Vagina (tissue), 2 donors: ENCODE measurements around the gene STK39. TPM values are rescaled to one million over a fixed set of nuclear protein-coding genes. Genes with fewer than 3 reads are reported as not detected.

Experiments used
- DNase-seq, 2 donors: peaks; one replicate each; pipeline ENCODE4 v3.0.0-alpha.2; 2017; ENCODE audit errors: extremely low spot score in 2 of 2
- H3K27ac ChIP-seq: fragments of 200-600 bp; sonication (generic); one replicate; pipeline ENCODE4 v1.5.1; 2019
- H3K27me3 ChIP-seq: fragments of 200-600 bp; sonication (generic); one replicate; pipeline ENCODE4 v1.5.1; 2019
- H3K36me3 ChIP-seq, 2 donors: fragments of 200-600 bp; sonication (generic); one replicate each; pipeline ENCODE4 v1.5.1; 2017 to 2019
- H3K4me1 ChIP-seq: fragments of 200-600 bp; sonication (generic); one replicate; pipeline ENCODE4 v1.5.1; 2019
- H3K4me3 ChIP-seq, 2 donors: fragments of 200-600 bp; sonication (generic); 1 replicate in 1 of 2; 2 replicates in 1 of 2; pipeline ENCODE4 v1.5.1; 2016 to 2019
- H3K9me3 ChIP-seq: fragments of 200-600 bp; sonication (generic); one replicate; pipeline ENCODE4 v1.5.1; 2019
- POLR2A ChIP-seq, 2 donors: fragments of 450-650 bp; IDR thresholded peaks; one replicate each; pipeline ENCODE4 v1.6.1; 2017; ENCODE audit warnings: antibody characterized with exemption in 2 of 2, mild to moderate bottlenecking in 2 of 2, moderate library complexity in 2 of 2
- POLR2AphosphoS5 ChIP-seq, 2 donors: sonication (generic); formaldehyde crosslinking; IDR thresholded peaks; one replicate each; pipeline ENCODE4 v1.9.0; 2017; ENCODE audit warnings: antibody characterized with exemption in 2 of 2, mild to moderate bottlenecking in 2 of 2, low read depth in 1 of 2; ENCODE audit not compliant: insufficient read depth in 1 of 2
- intact Hi-C: fragments of 100-400 bp; cut with DNase I; formaldehyde crosslinking; loops from one replicate; pipeline ENCODE4 v1.15.1; 2023
- total RNA-seq: library from RNA; depleted of rRNA; stranded (reverse); fragments of >200 nt; gene quantifications from one replicate; pipeline ENCODE4 v1.2.3, GENCODE V29; 2016
- TF ChIP-seq, protein P1 (sequence below), 3 experiments: fragments of 450-650 bp in 2 of 3; fragments of 200-600 bp in 1 of 3; sonication (generic) in 1 of 3; IDR thresholded peaks; one replicate each; pipeline ENCODE4 v1.5.1; 2017 to 2019; ENCODE audit warnings: antibody characterized with exemption in 3 of 3, mild to moderate bottlenecking in 2 of 3, moderate library complexity in 2 of 3

The STK39 gene
- total RNA-seq, 1 donor from 2014 or later: 15.5 TPM

DNA sequence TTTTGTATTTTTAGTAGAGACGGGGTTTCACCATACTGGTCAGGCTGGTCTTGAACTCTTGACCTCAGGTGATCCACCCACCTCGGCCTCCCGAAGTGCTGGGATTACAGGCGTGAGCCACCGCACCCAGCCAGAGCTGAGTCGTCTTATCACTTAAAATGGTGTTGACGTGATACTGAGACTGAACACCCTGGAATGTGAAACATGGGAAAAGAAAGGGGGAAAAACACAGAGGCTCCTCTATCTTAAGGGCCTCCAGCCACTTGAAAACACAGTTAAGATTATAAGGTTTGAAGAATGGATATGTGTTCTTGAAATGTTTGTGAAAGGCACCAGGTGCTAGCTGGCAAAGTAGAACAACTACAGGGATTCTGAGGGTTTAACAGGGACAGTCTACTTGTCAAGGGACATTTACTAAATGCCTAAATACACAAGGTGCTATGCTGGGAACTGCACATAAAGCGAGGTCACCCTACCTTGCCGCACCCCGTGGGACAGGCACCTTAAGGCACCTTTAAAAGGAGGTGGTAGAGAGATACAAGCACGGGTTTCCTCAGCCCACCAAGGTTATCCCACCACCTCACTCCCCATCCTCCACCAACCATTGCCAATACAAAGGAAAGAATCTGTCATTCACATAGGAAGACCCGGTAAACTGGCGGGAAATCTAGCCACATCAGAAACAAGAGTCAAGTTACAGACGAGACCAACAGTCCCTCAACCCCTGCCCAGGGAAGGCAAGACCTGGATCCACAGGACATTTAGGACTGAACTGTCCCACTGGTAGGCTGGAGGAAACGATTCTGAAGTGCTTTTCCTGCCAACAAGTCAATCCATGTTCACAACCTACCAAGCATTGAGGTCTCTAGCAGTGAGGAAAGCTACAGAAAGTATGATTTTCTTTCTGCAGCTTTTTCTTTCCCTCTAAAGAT, 43.4 kb downstream of the STK39 start:
- H3K27ac ChIP-seq: no peak overlapping the region
- no peaks in the 10 kb centered on the region for H3K36me3 ChIP-seq
- intact Hi-C loops: no loop called here
- no peaks in the 10 kb centered on the region for H3K27me3 ChIP-seq
- no peak for DNase-seq
- no peaks in the 10 kb centered on the region for H3K4me1 ChIP-seq
- no peak overlapping the region for H3K4me3 ChIP-seq
- no peak for TF ChIP-seq POLR2A (IDR thresholded peaks at IDR 0.05)
- TF ChIP-seq POLR2AphosphoS5 (IDR thresholded peaks at IDR 0.05; ENCODE audit: insufficient read depth in 1 of 2, low read depth in 1 of 2): no peak
- TF ChIP-seq, protein P1, sequence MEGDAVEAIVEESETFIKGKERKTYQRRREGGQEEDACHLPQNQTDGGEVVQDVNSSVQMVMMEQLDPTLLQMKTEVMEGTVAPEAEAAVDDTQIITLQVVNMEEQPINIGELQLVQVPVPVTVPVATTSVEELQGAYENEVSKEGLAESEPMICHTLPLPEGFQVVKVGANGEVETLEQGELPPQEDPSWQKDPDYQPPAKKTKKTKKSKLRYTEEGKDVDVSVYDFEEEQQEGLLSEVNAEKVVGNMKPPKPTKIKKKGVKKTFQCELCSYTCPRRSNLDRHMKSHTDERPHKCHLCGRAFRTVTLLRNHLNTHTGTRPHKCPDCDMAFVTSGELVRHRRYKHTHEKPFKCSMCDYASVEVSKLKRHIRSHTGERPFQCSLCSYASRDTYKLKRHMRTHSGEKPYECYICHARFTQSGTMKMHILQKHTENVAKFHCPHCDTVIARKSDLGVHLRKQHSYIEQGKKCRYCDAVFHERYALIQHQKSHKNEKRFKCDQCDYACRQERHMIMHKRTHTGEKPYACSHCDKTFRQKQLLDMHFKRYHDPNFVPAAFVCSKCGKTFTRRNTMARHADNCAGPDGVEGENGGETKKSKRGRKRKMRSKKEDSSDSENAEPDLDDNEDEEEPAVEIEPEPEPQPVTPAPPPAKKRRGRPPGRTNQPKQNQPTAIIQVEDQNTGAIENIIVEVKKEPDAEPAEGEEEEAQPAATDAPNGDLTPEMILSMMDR (IDR thresholded peaks at IDR 0.05): no peak
- H3K9me3 ChIP-seq: no peaks in the 10 kb centered on the region

DNA sequence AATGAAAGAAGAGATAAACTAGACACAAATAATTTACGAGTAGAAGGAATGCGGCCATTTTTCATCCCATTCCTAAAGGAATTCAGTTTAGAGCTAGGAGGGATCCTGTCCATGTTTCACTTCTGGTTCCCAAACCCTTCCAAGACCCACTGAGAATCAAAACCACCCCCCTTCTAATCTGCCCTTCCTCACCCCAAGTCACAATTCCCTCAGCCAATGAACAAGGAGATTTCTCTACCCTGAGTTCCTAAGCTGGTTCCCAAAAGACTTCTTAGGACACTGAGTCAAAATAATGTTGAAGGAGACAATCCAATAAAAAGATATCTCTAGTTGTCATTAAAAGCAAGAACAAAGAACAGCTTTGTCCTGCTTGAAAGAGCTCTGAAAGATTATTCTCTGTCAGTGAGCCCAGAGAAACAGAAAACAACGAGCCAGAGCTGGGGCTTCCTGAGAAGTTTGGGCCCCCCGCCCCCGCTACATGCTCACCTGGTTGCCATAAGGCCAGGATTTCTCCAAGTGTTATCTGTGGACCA, 45.7 kb downstream of the STK39 start:
- no peaks in the 10 kb centered on the region for H3K27me3 ChIP-seq

DNA sequence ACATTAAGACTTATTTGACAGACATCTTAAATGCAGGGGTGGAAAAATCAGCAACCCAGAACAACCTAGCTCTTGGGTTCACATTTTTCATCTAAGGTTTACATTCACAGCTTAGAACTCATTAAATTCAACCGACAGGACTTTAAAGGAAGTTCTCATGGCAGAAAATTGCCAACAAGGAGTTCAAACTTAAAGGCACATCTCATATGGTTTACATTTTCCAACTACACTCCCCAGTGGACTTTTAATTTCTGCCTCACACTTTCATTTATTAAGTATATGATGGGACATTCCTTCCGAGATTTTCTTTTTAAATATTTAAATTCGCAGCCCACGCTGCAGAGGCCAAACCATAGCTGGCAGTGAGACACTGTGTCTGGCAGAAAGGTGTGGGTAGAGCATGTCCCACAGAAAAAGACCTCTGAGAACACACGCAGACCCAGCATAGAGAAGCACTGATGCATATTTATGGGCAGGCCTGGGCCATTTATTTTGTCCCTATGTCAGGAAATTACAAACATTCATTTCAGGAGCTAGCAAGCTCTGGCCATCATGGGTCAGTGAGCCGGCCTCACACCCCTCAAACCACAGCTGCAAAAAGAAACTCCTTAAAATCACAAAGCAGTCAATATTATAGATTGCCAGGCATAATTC, 46.3 kb downstream of the STK39 start:
- intact Hi-C loops: no loop called here
- no peak overlapping the region for H3K4me3 ChIP-seq
- DNase-seq: no peak
- no peak overlapping the region for H3K27ac ChIP-seq
- H3K4me1 ChIP-seq: no peaks in the 10 kb centered on the region
- H3K36me3 ChIP-seq: no peaks in the 10 kb centered on the region
- TF ChIP-seq, protein P1 (IDR thresholded peaks at IDR 0.05): no peak
- TF ChIP-seq POLR2A (IDR thresholded peaks at IDR 0.05) (no peak), POLR2AphosphoS5 (IDR thresholded peaks at IDR 0.05; ENCODE audit: insufficient read depth in 1 of 2, low read depth in 1 of 2) (no peak)
- no peaks in the 10 kb centered on the region for H3K27me3 ChIP-seq
- H3K9me3 ChIP-seq: no peaks in the 10 kb centered on the region

More for the DNA sequence above, 45.7 kb downstream of the STK39 start:
- no peak for TF ChIP-seq POLR2AphosphoS5 (IDR thresholded peaks at IDR 0.05; ENCODE audit: insufficient read depth in 1 of 2, low read depth in 1 of 2)
- TF ChIP-seq, protein P1 (IDR thresholded peaks at IDR 0.05): no peak
- TF ChIP-seq POLR2A (IDR thresholded peaks at IDR 0.05): no peak
- Histone ChIP-seq H3K27ac (no peak overlapping the region), H3K4me3 (no peak overlapping the region), H3K9me3 (no peaks in the 10 kb centered on the region), H3K4me1 (no peaks in the 10 kb centered on the region), H3K36me3 (no peaks in the 10 kb centered on the region)
- no peak for DNase-seq
- intact Hi-C loops: no loop called here

DNA sequence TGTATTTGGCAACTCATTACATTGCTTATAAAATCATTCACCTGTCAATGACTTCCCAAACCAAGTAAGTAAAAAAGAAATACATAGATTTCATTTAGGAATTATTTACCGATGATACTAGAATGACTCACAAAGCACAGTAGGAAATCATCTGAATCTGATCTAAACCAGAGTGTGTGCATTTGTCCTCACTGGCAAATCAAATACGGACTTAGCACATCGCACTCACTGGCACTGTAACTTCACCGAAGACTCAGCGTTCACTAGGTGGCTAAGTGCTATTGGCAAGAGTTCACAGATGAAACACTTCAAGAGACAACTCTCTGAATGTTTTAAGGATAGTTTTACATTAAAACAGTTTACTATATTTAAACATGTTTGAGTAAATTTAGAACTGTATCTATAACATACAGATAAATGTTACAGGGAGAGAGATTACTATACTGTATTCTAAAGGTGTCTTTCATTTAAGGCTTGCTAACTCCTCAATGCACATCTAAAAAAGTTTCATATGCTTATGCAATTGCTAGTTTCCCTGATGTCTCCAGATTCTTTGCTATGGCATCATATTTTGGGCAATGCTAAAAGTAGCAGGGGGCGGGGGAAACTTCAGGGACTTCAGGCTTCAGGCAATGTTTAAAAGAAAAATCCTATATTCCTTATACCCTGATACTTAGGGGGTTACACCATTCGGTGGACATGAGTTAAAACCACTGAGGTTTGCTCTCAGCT, 48.8 kb downstream of the STK39 start:
- TF ChIP-seq POLR2AphosphoS5 (IDR thresholded peaks at IDR 0.05; ENCODE audit: insufficient read depth in 1 of 2, low read depth in 1 of 2): no peak
- TF ChIP-seq, protein P1 (IDR thresholded peaks at IDR 0.05): no peak
- no peak for TF ChIP-seq POLR2A (IDR thresholded peaks at IDR 0.05)
- peaks cover 10% of the 10 kb centered on the region for H3K4me1 ChIP-seq
- no peak for DNase-seq
- intact Hi-C loops: no loop called here
- H3K36me3 ChIP-seq: no peaks in the 10 kb centered on the region
- no peaks in the 10 kb centered on the region for H3K9me3 ChIP-seq
- no peak overlapping the region for H3K27ac ChIP-seq
- no peak overlapping the region for H3K4me3 ChIP-seq
- H3K27me3 ChIP-seq: no peaks in the 10 kb centered on the region
